ENCODE data around the gene SPC24.
A peak's percentile ranks its signal among the peaks of the same experiment; 100 is the strongest.

Gene SPC24

GRCh38 chr19:11151181-11151580 is 4.4 kb downstream of the SPC24 start:
- WGBS (ENCODE audit: extremely low coverage, insufficient coverage, insufficient read length) = no CpG with 5 or more reads among the region's 7 CpGs

GRCh38 chr19:11148001-11148400 is 7.6 kb downstream of the SPC24 start:
- WGBS (ENCODE audit: extremely low coverage, insufficient coverage, insufficient read length) = no CpG with 5 or more reads among the region's 14 CpGs
- DNase-seq = no peak

More at GRCh38 chr19:11151181-11151580, 4.4 kb downstream of the SPC24 start:
- no peak overlapping the region for H4K12ac ChIP-seq (ENCODE audit: low read depth, low read length)
- H3K4me1 ChIP-seq (ENCODE audit: control insufficient read depth in 1 of 2, insufficient read depth in 2 of 2, low read length in 2 of 2) = peaks cover 2 to 4% of the 10 kb centered on the region in 2 experiments
- peaks cover 5% of the 10 kb centered on the region for H3K79me2 ChIP-seq (ENCODE audit: control insufficient read depth, insufficient read depth, low read length, poor library complexity)
- peaks cover 17 to 23% of the 10 kb centered on the region in 2 experiments for H3K36me3 ChIP-seq (ENCODE audit: control insufficient read depth in 1 of 2, insufficient read depth in 2 of 2, low read length in 2 of 2)
- H3K14ac ChIP-seq (ENCODE audit: low read length) = no peak overlapping the region
- no peak overlapping the region for H3K4me3 ChIP-seq (ENCODE audit: low read depth, low read length)
- H3K27ac ChIP-seq (ENCODE audit: low read depth, low read length) = no peak overlapping the region
- H3K4ac ChIP-seq (ENCODE audit: low read depth, low read length) = no peak overlapping the region
- H3K9me3 ChIP-seq (ENCODE audit: insufficient read depth, low read depth, low read length) = no peaks in the 10 kb centered on the region
- DNase-seq = no peak
- H2BK5ac ChIP-seq (ENCODE audit: low read depth, low read length, poor library complexity) = no peak overlapping the region
- no peaks in the 10 kb centered on the region for H3K27me3 ChIP-seq (ENCODE audit: insufficient read depth, low read length)
- no peak overlapping the region for H4K8ac ChIP-seq (ENCODE audit: low read depth, low read length)
- no peak overlapping the region for H2BK12ac ChIP-seq (ENCODE audit: low read length)
- no peak overlapping the region for H3K23ac ChIP-seq (ENCODE audit: low read length)
- H2BK120ac ChIP-seq (ENCODE audit: insufficient read depth, low read length, poor library complexity) = no peak overlapping the region
- H3K18ac ChIP-seq (ENCODE audit: low read length) = no peak overlapping the region
- no peak overlapping the region for H2AFZ ChIP-seq (ENCODE audit: insufficient read depth, low read length, poor library complexity)
- H2AK5ac ChIP-seq (ENCODE audit: low read length) = no peak overlapping the region
- no peak overlapping the region for H4K91ac ChIP-seq (ENCODE audit: low read depth, low read length)
- H3K79me1 ChIP-seq (ENCODE audit: low read length) = peaks cover 4% of the 10 kb centered on the region
- H3K4me2 ChIP-seq (ENCODE audit: low read length) = no peak overlapping the region
- H3K9ac ChIP-seq (ENCODE audit: low read length) = no peak overlapping the region

GRCh38 chr19:11145536-11145924 is 10.1 kb downstream of the SPC24 start:
- Histone ChIP-seq H3K18ac (ENCODE audit: low read length) (no peak overlapping the region), H3K27me3 (ENCODE audit: insufficient read depth, low read length) (no peaks in the 10 kb centered on the region), H2BK5ac (ENCODE audit: low read depth, low read length, poor library complexity) (no peak overlapping the region), H3K9ac (ENCODE audit: low read length) (no peak overlapping the region), H2AFZ (ENCODE audit: insufficient read depth, low read length, poor library complexity) (no peak overlapping the region), H4K91ac (ENCODE audit: low read depth, low read length) (no peak overlapping the region), H2AK5ac (ENCODE audit: low read length) (no peak overlapping the region), H3K79me1 (ENCODE audit: low read length) (peaks cover 14% of the 10 kb centered on the region), H3K9me3 (ENCODE audit: insufficient read depth, low read depth, low read length) (no peaks in the 10 kb centered on the region), H3K23ac (ENCODE audit: low read length) (no peak overlapping the region), H3K4me1 (ENCODE audit: control insufficient read depth in 1 of 2, insufficient read depth in 2 of 2, low read length in 2 of 2) (peaks cover 18 to 20% of the 10 kb centered on the region in 2 experiments), H3K4me3 (ENCODE audit: low read depth, low read length) (no peak overlapping the region), H4K12ac (ENCODE audit: low read depth, low read length) (no peak overlapping the region), H3K36me3 (ENCODE audit: control insufficient read depth in 1 of 2, insufficient read depth in 2 of 2, low read length in 2 of 2) (peaks cover 17 to 31% of the 10 kb centered on the region in 2 experiments), H3K79me2 (ENCODE audit: control insufficient read depth, insufficient read depth, low read length, poor library complexity) (peaks cover 2% of the 10 kb centered on the region), H3K4ac (ENCODE audit: low read depth, low read length) (no peak overlapping the region), H3K4me2 (ENCODE audit: low read length) (no peak overlapping the region), H3K14ac (ENCODE audit: low read length) (no peak overlapping the region), H4K8ac (ENCODE audit: low read depth, low read length) (no peak overlapping the region), H2BK120ac (ENCODE audit: insufficient read depth, low read length, poor library complexity) (no peak overlapping the region), H3K27ac (ENCODE audit: low read depth, low read length) (no peak overlapping the region), H2BK12ac (ENCODE audit: low read length) (no peak overlapping the region)
- no CpG with 5 or more reads among the region's 3 CpGs for WGBS (ENCODE audit: extremely low coverage, insufficient coverage, insufficient read length)
- peak in 1 of 2 donors; percentile 5 for DNase-seq

More at GRCh38 chr19:11148001-11148400, 7.6 kb downstream of the SPC24 start:
- no peaks in the 10 kb centered on the region for H3K9me3 ChIP-seq (ENCODE audit: insufficient read depth, low read depth, low read length)
- H3K4me1 ChIP-seq (ENCODE audit: control insufficient read depth in 1 of 2, insufficient read depth in 2 of 2, low read length in 2 of 2) = peaks cover 3 to 6% of the 10 kb centered on the region in 2 experiments
- H3K4me2 ChIP-seq (ENCODE audit: low read length) = no peak overlapping the region
- H3K79me2 ChIP-seq (ENCODE audit: control insufficient read depth, insufficient read depth, low read length, poor library complexity) = peaks cover 1% of the 10 kb centered on the region
- H2BK120ac ChIP-seq (ENCODE audit: insufficient read depth, low read length, poor library complexity) = no peak overlapping the region
- H3K79me1 ChIP-seq (ENCODE audit: low read length) = peaks cover 2% of the 10 kb centered on the region
- H2BK5ac ChIP-seq (ENCODE audit: low read depth, low read length, poor library complexity) = no peak overlapping the region
- H3K4ac ChIP-seq (ENCODE audit: low read depth, low read length) = no peak overlapping the region
- no peak overlapping the region for H3K9ac ChIP-seq (ENCODE audit: low read length)
- no peak overlapping the region for H2BK12ac ChIP-seq (ENCODE audit: low read length)
- H3K18ac ChIP-seq (ENCODE audit: low read length) = no peak overlapping the region
- H3K4me3 ChIP-seq (ENCODE audit: low read depth, low read length) = no peak overlapping the region
- no peak overlapping the region for H3K23ac ChIP-seq (ENCODE audit: low read length)
- H3K27ac ChIP-seq (ENCODE audit: low read depth, low read length) = no peak overlapping the region
- no peak overlapping the region for H4K91ac ChIP-seq (ENCODE audit: low read depth, low read length)
- H2AK5ac ChIP-seq (ENCODE audit: low read length) = no peak overlapping the region
- H3K14ac ChIP-seq (ENCODE audit: low read length) = no peak overlapping the region
- peaks cover 21 to 36% of the 10 kb centered on the region in 2 experiments for H3K36me3 ChIP-seq (ENCODE audit: control insufficient read depth in 1 of 2, insufficient read depth in 2 of 2, low read length in 2 of 2)
- no peak overlapping the region for H4K8ac ChIP-seq (ENCODE audit: low read depth, low read length)
- H2AFZ ChIP-seq (ENCODE audit: insufficient read depth, low read length, poor library complexity) = no peak overlapping the region
- no peak overlapping the region for H4K12ac ChIP-seq (ENCODE audit: low read depth, low read length)
- no peaks in the 10 kb centered on the region for H3K27me3 ChIP-seq (ENCODE audit: insufficient read depth, low read length)

- DNase-seq = peak; percentile 73 to 84
- H3K36me3 ChIP-seq (ENCODE audit: control insufficient read depth in 1 of 2, insufficient read depth in 2 of 2, low read length in 2 of 2) = peaks cover 12 to 20% of the 10 kb centered on the region in 2 experiments
- peak overlapping the region; percentile 13 for H4K12ac ChIP-seq (ENCODE audit: low read depth, low read length)
- H2AFZ ChIP-seq (ENCODE audit: insufficient read depth, low read length, poor library complexity) = peak overlapping the region; percentile 51
- no peak overlapping the region for H3K4me3 ChIP-seq (ENCODE audit: low read depth, low read length)
- H3K27me3 ChIP-seq (ENCODE audit: insufficient read depth, low read length) = no peaks in the 10 kb centered on the region
- H3K9me3 ChIP-seq (ENCODE audit: insufficient read depth, low read depth, low read length) = no peaks in the 10 kb centered on the region
- H4K8ac ChIP-seq (ENCODE audit: low read depth, low read length) = peak overlapping the region; percentile 80
- peak overlapping the region; percentile 78 for H2BK5ac ChIP-seq (ENCODE audit: low read depth, low read length, poor library complexity)
- H3K14ac ChIP-seq (ENCODE audit: low read length) = peak overlapping the region; percentile 52
- H3K79me2 ChIP-seq (ENCODE audit: control insufficient read depth, insufficient read depth, low read length, poor library complexity) = peaks cover 2% of the 10 kb centered on the region
- H3K4me1 ChIP-seq (ENCODE audit: control insufficient read depth in 1 of 2, insufficient read depth in 2 of 2, low read length in 2 of 2) = peaks cover 35% of the 10 kb centered on the region in 2 experiments
- H3K4me2 ChIP-seq (ENCODE audit: low read length) = peak overlapping the region; percentile 46
- H3K18ac ChIP-seq (ENCODE audit: low read length) = peak overlapping the region; percentile 66
- H3K9ac ChIP-seq (ENCODE audit: low read length) = peak overlapping the region; percentile 9
- WGBS (ENCODE audit: extremely low coverage, insufficient coverage, insufficient read length) = no CpG with 5 or more reads among the region's 22 CpGs
- H2BK120ac ChIP-seq (ENCODE audit: insufficient read depth, low read length, poor library complexity) = peak overlapping the region; percentile 88
- no peak overlapping the region for H3K23ac ChIP-seq (ENCODE audit: low read length)
- H2BK12ac ChIP-seq (ENCODE audit: low read length) = peak overlapping the region; percentile 75
- H3K79me1 ChIP-seq (ENCODE audit: low read length) = peaks cover 26% of the 10 kb centered on the region
- H2AK5ac ChIP-seq (ENCODE audit: low read length) = peak overlapping the region; percentile 84
- H4K91ac ChIP-seq (ENCODE audit: low read depth, low read length) = peak overlapping the region; percentile 90
- H3K27ac ChIP-seq (ENCODE audit: low read depth, low read length) = peak overlapping the region; percentile 91
- H3K4ac ChIP-seq (ENCODE audit: low read depth, low read length) = peak overlapping the region; percentile 24
Measured at GRCh38 chr19:11142528-11143171, 12.9 kb downstream of the SPC24 start.
